ENCODE results near the gene SELPLG.
"Not testable (repeated sequence)": the region's sequence is repeated elsewhere in the genome, so short reads cannot be mapped to it uniquely, and the experiment has no call there.

Gene SELPLG

DNA sequence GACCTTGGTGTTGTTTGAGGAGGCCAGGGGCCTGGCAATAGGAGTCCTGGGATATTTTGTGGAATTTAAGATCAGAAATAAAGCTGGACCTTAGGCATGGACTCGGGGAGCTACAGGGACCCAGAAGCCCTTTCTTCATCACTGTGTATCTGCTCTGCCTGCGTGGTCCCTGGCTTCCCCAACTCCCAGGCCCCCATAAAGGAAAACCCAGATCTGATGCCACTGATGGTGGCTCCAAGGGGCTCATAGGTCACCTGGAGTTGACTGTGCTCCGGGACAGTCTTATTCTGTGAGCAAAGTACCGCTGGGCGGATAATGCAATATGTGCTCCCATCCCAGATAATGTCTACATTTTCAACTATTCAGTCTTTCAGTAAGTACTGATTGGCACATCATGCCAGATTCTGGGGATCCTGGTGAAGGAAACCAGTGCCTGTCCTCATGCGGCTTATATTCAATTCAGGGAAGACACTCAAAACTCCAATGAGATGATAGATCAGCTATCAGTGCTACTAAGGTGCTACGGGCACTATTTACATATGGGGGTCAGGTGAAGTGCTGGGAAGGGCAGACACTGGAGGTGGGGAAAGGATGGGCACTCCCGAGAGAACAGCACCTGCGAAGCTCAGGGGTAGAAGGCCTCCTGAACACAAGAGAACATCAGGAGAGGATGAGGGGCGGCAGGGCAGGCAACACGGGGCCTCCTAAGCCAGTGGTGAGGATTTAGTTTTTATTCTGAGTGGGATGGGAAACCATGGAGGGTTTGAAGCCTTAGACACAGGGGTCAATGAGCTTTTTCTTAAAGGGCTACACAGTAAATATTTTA, 5.5 kb upstream of the SELPLG start:
- no peak for DNase-seq (ENCODE audit: low read depth)

DNA sequence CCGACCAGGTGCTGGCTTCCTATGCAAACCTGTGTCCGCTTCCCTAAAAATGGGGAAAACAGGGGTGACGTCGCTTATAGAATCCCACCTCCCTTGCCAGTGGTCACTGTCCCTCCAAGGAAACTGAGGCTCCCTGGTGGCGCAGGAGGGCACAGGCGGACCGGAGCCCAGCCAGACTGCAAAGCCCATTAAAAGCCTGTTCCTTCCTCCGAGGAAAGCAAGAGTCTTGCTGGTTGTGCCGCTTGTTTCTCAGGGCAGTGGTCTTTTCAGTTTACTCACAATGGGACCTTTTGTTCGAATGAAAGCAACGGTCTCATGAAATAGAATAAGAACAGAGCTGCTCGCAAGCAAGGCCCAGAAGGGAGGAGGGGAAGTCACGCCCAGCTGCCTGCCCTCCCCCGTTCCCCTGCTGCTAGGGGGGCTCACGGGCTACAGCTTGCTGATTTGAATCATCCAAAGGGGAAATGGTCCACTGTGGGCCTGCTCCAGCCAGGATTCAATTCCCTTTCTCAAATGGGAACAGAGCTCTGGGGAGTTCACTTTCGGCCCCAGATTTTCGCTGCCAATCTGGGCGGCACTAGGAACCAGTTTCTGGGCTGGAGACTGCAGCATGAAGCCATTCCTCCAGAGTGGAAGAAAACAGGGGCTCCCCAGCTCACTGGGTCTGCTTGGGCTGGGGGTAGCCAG, 4.6 kb upstream of the SELPLG start:
- no peak for DNase-seq (ENCODE audit: low read depth)

DNA sequence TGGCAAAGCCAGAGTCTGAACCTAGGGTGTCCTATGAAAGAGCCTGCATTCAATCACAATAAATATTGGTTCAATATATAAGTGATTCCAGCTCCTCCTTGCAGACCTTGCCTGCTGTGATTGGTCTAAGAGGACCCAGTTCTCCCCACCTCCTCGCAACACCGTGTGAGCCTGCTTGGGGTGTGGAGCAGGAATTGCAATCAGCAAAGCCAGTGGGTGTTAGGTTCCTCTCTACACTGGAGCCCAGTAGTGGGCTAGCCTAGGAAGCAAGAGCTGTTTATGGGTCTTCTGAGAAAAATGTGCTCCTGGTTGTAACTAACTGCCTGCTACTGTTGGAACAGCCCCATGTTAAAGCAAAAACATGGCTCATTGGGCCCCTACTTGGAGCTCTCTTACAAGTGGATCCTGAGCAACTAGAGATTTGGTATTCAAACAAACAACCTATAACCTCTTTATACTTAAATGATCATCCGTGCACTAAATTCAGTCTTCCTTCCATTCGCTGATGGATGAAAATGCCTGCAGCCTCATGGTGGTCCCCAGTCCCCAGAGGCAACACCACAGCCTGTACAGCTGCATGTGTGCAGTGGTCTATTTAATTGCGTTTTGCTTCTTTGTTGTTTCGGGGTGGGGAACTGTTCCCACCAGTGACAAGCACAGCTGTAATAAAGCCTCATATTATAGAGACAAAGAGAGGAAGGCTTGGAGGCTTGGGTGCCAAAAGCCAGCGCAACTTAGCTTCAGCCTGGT, 3.7 kb upstream of the SELPLG start:
- DNase-seq (ENCODE audit: low read depth) = no peak

DNA sequence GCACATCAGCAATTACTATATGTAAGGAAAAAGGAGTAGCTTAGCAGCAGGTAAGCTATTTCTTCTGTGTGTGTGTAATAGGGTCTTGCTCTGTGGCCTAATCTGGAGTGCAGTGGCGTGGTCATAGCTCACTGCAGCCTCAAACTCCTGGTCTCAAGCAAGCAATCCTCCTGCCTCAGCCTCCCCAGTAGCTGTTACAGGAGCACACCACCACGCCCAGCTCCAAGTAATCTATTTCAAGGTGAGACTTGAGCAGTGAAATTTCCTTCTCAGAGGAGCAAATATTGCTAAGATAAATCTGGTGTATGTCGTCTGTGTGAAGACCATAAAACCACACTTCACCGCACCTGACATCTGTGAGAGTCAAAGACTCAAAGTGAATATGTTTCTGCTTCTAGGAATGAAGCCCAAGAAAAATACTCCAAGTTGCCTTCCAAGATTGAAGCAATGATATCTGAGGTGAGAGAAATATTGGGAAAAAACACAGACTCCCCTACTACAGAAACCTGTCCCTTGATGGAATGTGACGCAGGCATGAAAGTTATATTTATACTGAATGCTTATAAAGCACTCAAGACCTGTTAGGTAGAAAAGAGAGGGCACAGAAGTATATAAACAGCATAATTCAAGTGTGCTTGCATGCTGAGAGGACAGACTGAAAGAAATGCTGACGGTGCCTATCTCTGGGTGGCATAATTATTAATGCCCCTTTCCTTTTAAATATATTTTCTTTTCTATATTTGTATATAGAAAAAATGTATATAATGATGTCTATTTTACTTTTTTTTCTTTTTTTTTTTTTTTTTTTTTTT, 2.5 kb upstream of the SELPLG start:
- DNase-seq (ENCODE audit: low read depth) = no peak

DNA sequence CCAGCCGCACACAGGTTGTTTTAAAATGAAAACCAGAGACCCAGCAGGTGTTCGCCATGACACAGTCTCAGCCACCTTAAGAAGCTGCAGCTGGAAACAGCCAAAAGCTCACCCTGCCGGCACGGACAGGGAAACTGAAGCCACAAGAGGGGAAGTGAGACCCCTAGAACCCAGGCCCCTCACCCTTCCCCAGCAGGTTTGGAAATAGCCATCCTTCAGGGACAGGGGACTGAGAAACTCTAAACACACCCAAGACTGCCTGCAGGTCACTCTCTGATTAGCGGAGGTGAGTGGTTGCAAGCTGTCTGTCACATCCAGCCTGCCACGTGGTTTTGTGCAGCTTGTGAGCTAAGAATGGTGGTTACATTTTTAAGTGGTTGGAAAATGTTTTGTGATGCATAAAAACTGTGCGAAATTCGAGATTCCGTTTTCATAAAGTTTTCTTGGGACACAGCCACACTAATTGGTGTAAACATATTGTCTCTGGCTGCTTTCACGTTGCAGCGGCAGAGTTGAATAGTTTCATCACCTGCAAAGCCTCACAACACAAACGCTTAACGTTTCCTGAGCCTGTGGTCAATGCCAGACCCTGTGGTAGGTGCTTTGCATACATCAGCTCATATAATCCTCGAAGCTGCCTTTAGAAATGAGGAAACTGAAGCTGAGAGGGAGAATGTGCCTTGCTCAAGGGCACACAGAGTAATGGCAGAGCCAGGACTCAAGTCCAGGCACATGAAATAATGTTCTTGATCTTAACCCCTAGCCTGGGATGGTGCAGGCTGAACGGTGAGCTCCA, 1.7 kb upstream of the SELPLG start:
- no peak for DNase-seq (ENCODE audit: low read depth)

DNA sequence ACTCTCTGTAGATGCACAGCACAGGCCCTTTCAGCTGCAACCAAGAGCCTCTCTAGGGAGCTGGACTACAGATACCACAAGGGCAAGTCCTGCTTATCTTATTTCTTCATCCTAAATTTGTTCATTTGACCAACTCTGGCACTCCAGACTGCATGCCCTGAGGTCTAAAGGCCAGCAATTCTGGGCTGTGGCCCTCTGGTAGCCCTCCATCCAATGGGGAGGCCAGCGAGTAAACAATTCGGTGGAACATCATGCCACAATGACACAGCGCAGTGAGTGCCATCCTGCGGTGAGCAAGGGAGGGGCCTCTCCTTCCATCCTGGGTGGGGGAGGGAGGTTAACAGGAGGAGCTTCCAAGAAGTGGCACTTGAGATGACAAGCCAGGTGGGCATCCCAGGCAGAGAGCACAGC, 652 bp upstream of the SELPLG start:
- DNase-seq (ENCODE audit: low read depth) = no peak

DNA sequence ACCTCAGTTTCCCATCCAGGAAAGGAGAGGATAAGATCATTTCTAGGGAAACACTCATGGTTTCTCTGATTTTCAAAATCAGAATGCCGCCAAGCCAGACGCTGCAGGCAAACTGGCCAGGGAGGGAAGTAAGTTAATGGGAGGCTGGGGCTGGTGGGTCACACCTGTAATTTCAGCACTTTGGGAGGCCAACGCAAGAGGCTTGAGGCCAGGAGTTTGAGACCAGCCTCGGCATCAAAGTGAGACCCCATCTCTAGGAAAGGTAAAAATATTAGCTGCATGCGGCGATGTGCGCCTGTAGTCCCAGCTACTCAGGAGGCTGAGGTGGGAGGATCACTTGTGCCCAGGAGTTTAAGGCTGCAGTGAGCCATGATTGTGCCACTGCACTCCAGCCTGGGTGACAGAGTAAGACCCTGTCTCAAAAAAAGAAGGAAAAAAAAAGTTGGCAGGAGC, 587 bp downstream of the SELPLG start:
- DNase-seq (ENCODE audit: low read depth) = no peak

DNA sequence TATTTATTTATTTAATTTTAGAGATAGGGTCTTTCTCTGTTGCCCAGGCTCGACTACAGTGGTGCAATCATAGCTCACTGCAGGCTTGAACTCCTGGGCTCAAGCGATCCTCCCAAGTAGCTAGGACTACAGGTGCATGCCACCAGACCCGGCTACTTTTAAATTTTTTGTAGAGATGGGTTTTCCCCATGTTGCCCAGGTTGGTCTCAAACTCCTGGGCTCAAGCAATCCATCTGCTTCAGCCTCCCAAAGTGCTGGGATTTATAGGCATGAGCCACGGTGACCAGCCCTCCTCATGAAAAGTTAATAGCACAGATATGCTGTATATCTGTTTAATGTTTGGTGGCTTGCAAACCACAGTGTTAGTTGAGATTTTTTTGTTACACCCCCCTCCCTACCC, 2.4 kb downstream of the SELPLG start:
- not testable (repeated sequence) for DNase-seq (ENCODE audit: low read depth)

DNA sequence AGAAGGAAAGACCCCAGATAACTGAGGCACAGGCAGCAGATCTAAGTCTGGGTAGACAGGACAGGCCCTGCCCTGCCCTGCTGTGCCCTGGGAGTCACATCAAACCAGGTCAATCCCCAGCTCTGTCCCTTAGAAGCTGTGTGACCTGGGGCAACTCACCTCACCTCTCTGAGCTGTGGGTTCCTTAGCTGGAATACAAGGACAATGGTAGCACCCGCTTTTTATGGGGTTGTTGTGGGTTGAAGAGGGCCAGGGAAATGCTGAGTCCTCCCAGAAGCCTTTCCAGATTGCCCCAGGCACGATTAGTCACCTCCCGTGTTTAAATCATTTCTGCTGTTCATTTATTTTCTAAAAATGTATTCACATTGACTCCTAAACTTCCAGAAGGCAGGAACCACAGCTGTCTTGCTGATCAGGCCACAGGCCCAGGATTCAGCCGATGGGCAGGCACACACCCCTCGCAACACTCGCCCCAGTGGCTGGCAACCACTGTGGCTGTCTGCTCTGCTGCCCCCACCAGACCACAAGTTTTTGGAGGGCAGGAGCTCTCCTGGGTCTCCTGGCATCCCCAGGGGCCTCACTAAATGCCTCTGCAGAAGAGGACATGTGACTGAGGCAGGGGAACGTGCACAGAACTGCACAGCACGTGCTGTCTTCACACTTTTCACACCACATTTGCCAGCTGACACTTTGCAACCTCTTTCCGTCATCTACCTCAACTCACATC, 3.0 kb downstream of the SELPLG start:
- no peak for DNase-seq (ENCODE audit: low read depth)

DNA sequence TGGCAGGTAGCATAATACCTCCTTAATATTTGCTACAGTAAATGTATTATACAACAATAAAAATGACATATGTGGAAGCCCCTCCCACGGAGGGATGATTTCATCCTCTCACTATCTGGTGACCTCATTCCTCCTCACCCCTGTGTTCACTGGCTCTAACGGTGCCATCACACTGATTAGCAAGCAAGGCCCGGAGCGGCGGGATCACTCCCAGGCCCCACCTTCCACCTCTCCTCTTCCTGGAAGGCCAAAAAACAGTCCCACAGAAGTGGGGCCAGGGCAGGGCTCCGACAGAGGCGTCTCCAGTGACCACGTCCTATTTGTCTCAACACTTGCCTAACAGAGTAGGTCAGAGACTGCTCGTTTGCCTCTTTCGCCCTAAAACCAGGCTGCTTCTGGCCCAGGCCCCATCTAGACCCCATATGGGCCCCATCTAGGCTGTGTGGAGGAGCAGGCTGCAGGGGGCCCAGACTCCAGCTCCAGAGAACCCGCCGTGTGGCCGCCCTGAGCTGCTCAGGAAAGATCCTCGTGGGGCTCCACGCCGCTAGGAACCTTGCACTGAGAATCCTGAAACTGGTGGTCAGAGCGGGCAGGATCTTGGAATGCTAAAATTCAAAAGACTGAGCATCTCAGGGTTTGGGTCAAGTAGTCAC, 3.7 kb downstream of the SELPLG start:
- DNase-seq (ENCODE audit: low read depth) = no peak

DNA sequence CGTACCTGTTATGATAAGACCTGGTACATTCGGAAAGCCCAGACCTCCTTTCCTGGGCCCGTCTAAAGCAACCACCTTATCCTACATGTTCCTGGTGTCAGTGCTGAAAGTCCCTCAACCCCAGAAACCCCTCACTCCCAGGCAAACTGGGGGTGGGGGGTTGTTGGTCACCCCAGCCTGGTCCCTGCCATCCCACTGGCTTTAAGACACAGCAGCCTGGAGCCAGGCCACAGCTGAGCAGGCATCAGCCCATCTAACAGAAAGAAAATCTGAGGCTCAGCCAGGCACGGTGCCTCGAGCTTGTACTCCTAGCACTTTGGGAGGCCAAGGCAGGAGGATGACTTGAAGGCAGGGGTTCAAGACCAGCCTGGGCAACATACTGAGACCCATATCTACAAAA, 4.5 kb downstream of the SELPLG start:
- DNase-seq (ENCODE audit: low read depth) = no peak

DNA sequence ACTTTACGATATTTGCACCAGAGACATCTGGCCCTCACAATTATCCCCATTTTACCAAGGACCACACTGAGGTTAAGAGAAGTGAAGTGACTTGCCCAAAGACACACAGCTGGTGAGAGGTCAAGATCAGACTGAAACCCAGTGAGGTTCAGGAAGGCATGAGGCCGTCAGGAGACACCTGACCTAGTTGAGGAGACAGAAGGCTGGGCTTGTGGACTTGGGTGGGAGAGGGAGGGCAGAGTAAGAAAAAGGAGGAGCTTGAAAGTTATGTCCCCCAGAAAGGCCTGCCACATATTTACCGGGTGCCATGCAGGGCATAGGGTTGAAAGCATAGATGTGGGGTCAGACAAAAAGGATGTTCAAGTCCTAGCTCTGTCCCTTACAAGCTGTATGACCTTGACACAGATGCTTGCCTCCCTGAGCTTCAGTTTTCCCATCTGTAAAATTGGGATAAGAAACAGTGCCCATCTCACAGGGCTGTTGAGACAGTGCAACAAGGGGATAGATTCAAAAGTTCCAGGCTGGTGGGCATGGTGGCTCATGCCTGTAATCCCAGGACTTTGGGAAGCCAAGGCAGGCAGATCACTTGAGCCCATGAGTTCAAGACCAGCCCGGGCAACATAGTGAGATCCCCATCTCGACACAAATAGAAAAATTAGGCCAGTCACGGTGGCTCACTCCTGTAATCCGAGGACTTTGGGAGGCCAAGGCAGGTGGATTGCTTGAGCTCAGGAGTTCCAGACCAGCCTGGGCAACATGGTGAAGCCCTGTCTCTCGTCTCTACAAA, 6.4 kb downstream of the SELPLG start:
- no peak for DNase-seq (ENCODE audit: low read depth)

DNA sequence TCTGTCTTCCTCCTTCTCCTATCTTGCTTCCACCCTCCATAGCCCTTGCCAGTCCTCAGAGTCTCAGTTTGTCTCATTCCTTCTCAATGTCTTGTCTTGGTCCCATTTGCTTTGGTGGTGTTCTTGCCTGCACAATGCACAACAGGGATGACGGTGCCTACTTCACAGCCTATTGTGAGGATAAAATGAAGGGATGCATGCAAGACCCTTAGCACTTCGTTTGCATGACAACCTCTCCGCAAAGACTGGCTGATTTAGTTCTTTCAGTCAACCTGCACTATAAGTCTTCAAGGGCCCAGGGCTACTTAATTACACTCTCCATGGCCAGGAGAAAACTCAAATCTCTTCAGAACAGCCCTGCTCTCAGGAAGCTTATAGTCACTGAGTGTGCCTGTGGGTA, 8.5 kb downstream of the SELPLG start:
- no peak for DNase-seq (ENCODE audit: low read depth)

DNA sequence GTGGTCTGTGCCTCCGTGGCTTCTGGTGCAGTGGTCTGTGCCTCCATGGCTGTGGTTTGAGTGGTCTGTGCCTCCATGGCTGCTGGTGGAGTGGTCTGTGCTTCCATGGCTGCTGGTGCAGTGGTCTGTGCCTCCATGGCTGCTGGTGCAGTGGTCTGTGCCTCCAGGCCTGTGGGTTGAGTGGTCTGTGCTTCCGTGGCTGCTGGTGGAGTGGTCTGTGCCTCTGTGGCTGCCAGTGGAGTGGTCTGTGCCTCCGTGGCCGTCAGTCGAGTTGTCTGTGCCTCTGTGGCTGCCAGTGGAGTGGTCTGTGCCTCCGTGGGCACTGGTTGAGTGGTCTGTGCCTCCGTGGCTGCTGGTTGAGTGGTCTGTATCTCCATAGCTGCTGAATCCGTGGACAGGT, 10.1 kb downstream of the SELPLG start:
- no peak for DNase-seq (ENCODE audit: low read depth)

DNA sequence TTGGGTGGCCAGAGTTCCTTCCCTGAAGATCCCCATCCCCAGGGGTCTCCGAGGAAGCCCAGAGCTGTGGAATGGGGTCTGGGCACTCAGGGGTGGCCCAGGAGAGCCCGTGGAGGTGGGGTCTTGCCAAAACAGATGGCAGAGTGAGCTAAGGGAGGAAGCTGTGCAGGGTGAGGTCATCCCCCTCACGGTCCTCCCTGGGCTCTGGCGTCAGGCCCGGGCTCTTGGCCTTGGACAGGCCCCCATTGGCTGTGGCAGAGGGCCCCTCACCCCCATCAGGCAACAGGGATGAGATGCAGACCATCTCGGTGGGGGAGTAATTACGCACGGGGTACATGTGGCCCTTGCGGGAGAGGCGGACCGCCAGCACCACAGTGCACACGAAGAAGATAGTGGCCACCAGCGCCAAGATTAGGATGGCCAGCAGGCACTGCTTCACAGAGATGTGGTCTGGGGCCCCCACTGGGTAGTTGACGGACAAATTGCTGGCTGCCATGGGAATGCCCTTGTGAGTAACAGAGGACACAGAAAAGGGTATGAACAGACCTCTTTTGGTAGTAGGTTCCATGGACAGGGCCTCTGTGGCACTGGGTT, 10.7 kb downstream of the SELPLG start:
- DNase-seq (ENCODE audit: low read depth) = no peak

DNA sequence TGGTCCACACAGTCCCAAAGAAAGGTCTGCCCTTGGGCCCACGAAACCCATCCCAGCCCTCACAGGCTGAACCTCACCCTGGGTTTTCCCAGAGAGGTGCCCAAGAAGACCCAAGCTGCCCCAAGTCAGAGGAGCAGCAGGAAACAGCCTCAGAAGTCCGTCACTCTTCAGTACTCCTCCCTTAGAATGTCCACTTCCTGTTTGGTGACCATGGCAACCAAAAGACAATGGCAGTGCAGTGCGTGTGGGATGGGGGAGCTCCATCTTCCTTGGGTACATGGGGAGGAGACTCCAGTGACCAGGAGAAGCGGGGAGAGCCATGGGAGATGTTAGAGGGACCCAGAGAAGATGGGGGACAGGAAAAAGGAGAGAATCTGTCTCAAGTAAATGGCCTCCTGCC, 11.3 kb downstream of the SELPLG start:
- DNase-seq (ENCODE audit: low read depth) = no peak

DNA sequence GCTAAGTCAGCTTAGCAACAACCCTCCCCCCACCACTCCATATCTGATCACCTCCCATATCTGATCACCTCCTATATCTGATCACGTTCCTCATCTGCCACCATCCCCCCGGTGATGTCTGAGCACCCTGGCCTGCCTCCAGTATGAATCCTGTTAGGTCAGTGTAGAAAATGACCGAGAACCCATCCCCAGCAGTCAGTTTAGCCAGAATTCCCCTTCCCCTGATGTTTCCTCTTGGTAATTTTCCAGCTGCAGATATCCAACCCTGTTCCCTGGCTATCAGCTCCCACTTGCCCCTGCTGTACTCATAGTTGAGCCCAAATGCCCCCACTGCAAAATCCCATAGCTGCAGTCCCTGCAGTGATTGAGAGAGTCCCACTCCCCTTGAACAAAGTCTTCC, 12.5 kb downstream of the SELPLG start:
- DNase-seq (ENCODE audit: low read depth) = no peak

DNA sequence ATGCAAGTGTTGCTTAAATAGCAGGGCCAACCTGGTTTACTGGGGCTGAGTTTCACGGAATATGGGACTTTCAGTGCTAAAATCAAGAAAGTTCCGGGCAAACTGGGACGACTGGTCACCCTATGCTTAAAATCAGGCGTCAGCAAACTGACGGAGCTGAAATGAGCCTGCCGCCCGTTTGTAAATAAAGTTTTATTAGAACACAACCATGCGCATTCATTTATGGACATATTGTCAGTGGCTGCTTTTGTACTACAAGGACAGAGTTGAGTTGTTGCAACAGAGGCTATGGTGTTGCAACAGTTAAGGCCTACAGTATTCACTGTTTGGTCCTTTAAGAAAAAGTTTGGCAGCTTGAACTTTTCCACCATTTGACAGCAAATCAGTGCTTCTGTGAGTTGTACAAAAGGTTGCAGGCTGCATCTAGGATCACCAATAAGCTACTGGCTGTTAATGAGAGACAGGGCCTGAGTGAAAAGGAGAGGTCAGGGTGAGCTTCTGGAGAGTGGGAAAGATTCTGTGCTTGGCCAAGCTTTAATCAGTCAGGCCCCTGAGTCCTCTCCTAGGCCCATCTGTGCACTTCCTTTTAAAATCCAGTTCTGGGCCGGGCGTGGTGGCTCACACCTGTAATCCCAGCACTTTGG, 13.3 kb downstream of the SELPLG start:
- DNase-seq (ENCODE audit: low read depth) = no peak
